Measurements from ENCODE around the gene CENPF.

Gene CENPF

DNA sequence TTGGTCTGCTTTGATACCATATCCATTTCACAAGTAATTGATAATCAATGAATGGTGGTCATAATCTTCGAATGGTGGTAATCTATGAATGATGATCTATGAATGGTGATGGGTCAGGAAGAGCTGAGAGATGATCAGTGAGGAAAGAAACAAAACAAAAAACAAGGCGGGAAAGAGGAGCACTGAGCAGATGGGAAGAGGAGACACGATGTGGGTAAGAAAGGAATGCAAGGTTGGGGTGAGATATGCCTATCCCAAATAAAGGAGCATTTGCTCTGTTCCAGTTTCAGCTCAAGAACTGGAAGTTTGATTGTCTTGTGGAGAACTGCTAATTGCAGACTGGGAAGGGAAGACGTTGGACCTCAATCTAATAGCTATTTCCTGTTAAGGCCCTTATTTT, 73.8 kb downstream of the CENPF start:
- no peak overlapping the region for H3K4me3 ChIP-seq (ENCODE audit: low read depth, low read length)
- TF ChIP-seq, protein P1, sequence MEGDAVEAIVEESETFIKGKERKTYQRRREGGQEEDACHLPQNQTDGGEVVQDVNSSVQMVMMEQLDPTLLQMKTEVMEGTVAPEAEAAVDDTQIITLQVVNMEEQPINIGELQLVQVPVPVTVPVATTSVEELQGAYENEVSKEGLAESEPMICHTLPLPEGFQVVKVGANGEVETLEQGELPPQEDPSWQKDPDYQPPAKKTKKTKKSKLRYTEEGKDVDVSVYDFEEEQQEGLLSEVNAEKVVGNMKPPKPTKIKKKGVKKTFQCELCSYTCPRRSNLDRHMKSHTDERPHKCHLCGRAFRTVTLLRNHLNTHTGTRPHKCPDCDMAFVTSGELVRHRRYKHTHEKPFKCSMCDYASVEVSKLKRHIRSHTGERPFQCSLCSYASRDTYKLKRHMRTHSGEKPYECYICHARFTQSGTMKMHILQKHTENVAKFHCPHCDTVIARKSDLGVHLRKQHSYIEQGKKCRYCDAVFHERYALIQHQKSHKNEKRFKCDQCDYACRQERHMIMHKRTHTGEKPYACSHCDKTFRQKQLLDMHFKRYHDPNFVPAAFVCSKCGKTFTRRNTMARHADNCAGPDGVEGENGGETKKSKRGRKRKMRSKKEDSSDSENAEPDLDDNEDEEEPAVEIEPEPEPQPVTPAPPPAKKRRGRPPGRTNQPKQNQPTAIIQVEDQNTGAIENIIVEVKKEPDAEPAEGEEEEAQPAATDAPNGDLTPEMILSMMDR (conservative IDR thresholded peaks at IDR 0.05; ENCODE audit: low read depth, low read length), result no peak
- no peak for DNase-seq (ENCODE audit: low read depth)

DNA sequence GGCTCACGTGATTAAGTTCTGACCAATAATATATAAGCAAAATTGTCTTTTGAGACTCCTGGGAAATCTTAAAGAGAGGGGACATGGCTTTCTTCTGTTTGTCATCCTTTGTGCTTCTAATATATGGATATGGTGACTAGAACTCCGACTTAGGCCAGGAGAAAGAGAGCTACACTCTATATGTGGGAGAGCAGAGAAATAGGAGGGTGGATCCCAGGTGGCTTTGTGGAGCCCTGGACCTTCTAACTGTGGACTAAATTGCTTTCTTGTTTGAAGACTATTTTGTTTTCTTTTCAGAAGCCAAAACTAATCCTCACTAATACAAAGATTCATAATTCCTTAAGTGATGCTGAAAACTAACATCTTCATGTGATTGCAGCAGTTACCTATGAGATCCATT, 75.0 kb downstream of the CENPF start:
- no peak overlapping the region for H3K4me3 ChIP-seq (ENCODE audit: low read depth, low read length)
- DNase-seq (ENCODE audit: low read depth), result no peak
- TF ChIP-seq, protein P1 (conservative IDR thresholded peaks at IDR 0.05; ENCODE audit: low read depth, low read length), result no peak

DNA sequence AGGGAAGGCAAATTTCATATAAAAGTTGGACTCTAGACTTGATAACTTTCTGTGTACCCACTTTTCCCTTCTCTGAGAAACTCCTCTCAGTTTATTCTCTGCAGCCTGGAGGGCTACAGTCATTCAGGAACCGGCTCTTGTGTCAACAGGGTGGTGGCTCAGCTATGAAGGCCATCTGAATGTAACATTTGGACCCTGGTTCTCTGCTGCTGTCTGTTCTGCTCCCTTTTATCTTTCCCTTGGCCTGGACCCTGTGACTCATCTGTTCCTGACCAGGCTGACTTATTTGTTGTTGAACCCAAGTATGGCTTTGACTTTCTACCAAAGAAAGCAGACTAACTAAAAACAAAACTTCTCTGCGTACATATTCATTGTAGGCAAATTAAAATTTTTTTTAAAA, 75.4 kb downstream of the CENPF start:
- H3K4me3 ChIP-seq (ENCODE audit: low read depth, low read length), result no peak overlapping the region
- TF ChIP-seq, protein P1 (conservative IDR thresholded peaks at IDR 0.05; ENCODE audit: low read depth, low read length), result no peak
- DNase-seq (ENCODE audit: low read depth), result no peak

DNA sequence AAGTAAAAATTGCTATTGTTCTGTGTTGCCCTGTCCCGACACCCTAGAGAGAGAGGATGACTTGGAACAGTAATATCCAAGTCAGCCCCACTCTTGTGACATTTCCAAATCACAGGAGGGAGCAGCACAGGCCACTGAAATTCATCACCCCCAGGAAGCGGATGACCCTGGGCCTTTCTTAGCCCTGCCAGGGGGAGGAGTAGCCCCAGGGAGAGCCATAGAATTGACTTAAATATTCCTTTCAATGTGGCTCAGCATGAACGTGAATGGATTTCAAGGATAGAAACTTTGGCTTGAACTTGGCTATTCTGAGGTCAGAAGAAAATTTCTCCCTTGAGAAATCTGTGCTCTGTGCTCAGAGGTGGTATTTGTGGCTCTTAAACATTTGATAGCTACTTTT, 80.6 kb downstream of the CENPF start:
- no peak overlapping the region for H3K4me3 ChIP-seq (ENCODE audit: low read depth, low read length)
- no peak for DNase-seq (ENCODE audit: low read depth)
- TF ChIP-seq, protein P1 (conservative IDR thresholded peaks at IDR 0.05; ENCODE audit: low read depth, low read length), result no peak

DNA sequence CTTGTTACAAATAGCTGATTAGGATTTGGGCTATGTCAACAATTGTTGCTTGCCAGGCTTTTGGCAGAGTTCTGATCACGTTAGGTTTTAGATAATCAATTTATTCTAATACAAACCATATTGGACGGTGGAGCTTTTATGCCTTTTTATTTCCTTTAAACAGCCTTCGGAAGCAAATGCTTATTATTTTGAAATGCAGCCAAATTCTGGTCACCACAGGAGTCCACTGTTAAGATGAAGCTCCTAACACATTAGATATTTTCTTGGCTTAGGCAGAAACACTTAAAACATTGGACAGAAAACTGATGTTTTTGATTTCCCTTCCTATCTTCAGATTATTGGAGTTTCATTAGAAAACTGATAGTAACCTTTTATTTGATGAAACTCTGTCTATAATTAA, 82.9 kb downstream of the CENPF start:
- TF ChIP-seq, protein P1 (conservative IDR thresholded peaks at IDR 0.05; ENCODE audit: low read depth, low read length), result no peak
- peak; percentile 70 for DNase-seq (ENCODE audit: low read depth)
- H3K4me3 ChIP-seq (ENCODE audit: low read depth, low read length), result no peak overlapping the region

DNA sequence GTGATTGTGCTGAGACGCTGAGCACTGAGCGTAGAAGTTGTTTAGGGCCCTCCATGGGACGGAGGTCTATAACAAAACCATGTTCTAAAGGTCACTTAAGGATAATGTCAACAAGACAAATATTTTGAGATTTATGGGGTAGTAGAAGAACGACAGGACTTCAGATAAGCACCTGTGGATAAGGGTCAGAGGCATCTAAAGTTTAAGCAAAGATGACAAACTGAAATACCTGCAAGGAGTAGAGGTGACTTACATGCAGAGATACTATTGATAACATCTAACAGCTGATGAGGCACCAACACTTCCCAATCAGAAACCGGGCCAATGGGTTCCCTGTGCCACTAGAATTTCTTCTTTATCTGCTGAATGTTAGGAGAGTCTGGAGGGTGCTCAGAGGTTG, 83.5 kb downstream of the CENPF start:
- DNase-seq (ENCODE audit: low read depth), result no peak
- TF ChIP-seq, protein P1 (conservative IDR thresholded peaks at IDR 0.05; ENCODE audit: low read depth, low read length), result no peak
- H3K4me3 ChIP-seq (ENCODE audit: low read depth, low read length), result no peak overlapping the region

DNA sequence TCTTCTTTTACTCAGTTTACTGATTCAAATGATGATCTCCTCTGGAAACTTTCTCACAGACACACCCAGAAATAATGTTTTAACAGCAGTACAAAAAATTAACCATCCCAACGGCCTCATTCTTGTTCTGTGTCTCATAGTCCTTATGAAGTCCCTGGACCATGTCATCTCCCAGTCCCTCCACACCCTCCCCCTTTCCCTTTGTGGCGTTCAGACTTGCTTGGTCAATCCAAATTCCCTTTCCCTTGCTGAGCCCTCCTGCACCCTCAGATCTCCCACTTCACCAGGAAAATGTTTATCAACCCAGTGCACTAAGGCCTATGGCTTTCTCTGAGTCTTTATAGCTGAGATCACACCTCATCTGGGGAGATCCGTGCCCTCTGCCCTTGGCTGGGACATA, 85.9 kb downstream of the CENPF start:
- TF ChIP-seq, protein P1 (conservative IDR thresholded peaks at IDR 0.05; ENCODE audit: low read depth, low read length), result no peak
- no peak overlapping the region for H3K4me3 ChIP-seq (ENCODE audit: low read depth, low read length)

More for the DNA sequence above, 85.9 kb downstream of the CENPF start:
- no peak for DNase-seq (ENCODE audit: low read depth)

Measured in choroid plexus epithelial cell (primary cell).